ENCODE results near the gene KIFAP3.

DNA sequence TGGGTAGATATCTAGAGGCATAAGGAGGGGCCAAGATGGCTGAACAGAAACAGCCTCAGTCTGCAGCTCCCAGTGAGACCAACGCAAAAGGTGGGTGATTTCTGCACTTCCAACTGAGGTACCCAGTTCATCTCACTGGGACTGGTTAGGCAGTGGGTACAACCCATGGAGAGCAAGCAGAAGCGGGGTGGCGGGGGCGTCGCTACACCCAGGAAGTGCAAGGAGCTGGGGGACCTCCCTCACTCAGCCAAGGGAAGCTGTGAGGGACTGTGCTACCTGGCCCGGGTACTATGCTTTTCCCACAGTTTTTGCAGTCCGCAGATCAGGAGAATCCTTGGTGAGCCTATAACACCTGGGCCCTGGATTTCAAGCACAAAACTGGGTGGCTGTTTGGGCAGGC is 26.0 kb downstream of the KIFAP3 start:
- TF ChIP-seq CTCF (IDR thresholded peaks at IDR 0.05) = no peak
- TF ChIP-seq ZFX (IDR thresholded peaks at IDR 0.05; ENCODE audit: borderline replicate concordance) = no peak
